G401 (cell line): ENCODE measurements around the gene ADAMTS17. TPM values are rescaled to one million over a fixed set of nuclear protein-coding genes. Genes with fewer than 3 reads are reported as not detected.
"Not testable (repeated sequence)": the region's sequence is repeated elsewhere in the genome, so short reads cannot be mapped to it uniquely, and the experiment has no call there.

ENCODE experiments used
- DNase-seq: peaks from one replicate; pipeline ENCODE4 v3.0.0-alpha.2; 2015; ENCODE audit warnings: low spot score
- in situ Hi-C: cut with HindIII; loops from 2 replicates; pipeline ENCODE4 v1.10.0; 2016; ENCODE audit warnings: low sequenced_read_pairs, mixed read lengths
- total RNA-seq: library from RNA; depleted of rRNA; stranded (reverse); fragments of >200 nt; shearing (Covaris generic); gene quantifications from 2 replicates; pipeline ENCODE4 v1.2.3, GENCODE V29; 2014; rRNA removed

The ADAMTS17 gene
- total RNA-seq, 1 experiment from 2014 or later = 1.3 TPM

DNA sequence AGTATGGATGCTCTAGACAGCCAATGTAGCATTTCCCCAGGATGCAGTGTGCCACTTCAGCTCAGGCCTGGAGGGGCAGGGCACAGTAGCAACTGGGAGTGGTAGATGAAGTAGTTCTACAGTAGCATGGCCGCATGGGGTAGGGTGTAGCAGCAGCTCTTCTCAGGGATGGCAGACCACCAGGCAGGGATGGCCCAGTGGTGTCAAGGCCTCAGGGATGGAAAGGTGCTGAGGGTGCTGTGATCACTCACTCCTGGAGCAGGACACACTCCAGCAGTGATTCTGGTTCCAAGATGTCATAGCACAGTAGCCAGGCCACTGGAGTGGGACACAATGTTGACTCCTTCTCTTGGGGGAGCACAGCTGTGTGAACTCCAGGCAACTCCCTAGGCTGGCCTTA, 397.6 kb downstream of the ADAMTS17 start:
- no peak for DNase-seq
- in situ Hi-C loops = no loop called here

DNA sequence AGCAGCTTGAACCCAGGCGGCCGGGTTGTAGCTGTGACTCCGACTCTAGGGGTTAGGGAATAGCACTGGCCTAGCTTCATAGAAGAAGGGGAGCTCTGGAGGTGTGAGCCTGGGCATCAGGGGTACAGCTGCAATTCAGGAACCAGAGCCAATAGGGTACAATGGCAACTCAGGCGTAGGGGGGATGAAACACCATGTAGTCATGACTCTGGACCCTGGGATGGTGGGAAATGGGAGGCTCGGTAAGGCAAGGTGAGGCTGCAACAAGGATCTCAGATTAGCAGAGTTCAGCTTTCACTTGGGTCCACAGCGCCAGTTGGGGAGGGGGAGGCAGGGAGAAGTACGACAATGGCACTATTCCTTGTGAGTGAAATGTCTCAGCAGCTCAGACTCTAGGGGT, 398.3 kb downstream of the ADAMTS17 start:
- DNase-seq = no peak
- in situ Hi-C loops = no loop called here

DNA sequence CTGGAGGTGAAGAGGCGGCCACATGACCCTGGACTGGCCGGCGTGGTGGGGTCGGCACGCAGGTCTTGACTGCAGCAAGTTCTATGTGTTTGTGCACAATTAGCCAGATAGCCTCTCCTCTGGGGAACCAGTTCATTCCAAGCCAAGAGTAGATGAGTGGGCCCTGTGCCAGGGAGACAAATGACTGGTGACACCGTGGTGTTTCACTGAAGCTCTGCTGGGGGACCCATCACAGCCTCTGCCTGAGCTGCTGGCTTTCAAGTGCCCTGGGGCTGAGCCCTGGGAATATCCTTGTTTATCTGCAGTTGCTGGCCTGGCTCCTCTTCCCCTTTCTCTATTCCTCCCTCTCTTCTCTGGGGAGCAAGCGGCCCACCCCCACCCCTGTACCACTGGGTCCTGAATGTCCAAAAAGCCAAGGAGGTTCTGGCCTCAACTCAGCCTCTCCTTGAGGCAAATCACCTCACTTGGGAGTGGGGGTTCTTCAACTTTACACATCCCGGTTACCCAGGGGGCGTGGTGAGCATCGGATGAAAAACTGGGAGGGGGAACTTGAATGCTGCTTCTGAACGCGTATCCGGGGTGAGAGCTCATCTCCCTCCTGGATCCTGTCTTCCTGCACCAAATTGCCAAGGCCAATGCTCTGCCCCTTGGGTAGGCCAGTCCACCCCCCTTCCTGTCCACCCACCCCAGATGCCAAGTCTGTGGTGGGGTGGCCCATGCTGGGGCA, 408.9 kb downstream of the ADAMTS17 start:
- in situ Hi-C loops = no loop called here
- no peak for DNase-seq

DNA sequence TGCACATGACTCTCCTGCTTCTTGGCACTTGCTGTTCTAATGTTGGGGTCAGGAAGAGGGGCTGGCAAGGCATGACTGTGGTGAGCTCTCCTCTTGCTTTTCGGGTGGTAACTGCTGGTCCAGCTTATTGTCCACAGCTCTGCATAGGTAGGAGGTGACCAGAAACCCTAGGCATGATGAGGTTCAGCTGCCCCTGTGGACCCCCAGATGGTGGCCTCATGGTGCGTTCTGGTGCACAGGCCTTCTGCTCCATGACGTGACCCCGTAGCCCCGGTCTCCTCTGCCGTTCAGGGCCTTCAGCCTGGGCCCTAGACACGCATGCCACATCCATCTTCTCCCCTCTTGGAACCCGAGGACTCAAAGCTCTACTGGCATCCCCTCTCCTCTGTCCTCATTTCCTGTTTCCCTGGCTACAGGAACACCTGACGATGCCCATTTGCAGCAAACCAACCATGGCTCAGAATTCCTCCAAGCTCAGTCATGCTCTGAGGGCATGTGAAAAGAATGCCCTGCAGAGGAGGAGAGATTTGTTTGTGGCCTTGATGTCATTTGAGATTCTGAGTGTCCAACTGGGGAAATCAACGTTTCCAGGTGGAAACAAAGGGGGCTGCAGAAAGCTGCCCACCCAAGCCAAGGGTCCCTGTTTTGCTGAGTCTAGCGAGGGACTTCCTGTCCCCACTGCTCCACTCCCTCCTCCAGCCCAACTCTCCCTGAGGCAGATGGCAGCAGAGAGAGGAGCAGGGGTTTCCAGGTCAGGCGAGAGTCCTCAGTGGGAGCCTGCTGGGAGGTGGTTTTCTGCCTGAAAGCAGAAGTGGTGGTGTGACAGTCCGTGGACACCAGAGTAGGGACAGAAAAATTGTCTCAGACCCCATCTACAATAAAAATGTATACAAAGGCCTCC, 409.8 kb downstream of the ADAMTS17 start:
- DNase-seq = no peak
- in situ Hi-C loops = no loop called here

DNA sequence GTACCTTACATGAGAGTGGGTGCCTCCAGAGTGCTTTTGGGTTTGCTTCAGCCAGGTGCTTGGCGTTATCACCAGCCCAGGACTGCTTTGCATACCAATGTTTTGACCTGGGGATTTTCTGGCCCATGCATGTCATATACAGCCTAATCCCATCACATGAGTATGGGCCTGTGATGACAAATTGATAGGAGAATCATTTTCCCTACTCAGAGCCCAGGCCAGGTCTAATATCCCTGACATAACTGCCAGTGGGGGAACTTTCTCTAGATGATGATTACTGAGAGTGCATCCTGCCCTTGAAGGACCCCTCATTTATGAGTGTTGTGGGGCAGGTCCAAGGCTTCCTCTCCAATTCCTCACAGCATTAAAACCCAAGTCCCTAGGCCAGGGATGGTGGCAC, 411.1 kb downstream of the ADAMTS17 start:
- in situ Hi-C loops = no loop called here

DNA sequence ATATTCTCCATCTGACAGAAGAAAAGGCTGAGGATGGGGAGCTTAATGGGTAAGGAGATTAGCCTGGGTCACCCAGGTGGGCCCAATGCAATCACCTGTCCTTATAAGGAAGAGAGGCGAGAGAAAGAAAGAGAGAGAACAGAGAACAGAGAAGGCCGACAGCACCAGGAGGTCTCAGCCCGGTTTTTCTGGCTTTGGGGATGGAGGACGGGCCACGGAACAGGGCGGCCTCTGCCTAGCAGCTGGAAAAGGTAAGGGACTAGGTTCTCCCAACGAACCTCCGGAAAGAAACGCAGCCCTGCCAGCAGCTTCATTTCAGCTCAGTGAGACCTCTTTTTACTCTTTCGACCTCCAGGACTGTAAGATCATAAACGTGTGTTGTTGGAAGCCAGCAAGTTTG, 412.5 kb downstream of the ADAMTS17 start:
- in situ Hi-C loops = no loop called here

More for the DNA sequence above, 411.1 kb downstream of the ADAMTS17 start:
- no peak for DNase-seq

DNA sequence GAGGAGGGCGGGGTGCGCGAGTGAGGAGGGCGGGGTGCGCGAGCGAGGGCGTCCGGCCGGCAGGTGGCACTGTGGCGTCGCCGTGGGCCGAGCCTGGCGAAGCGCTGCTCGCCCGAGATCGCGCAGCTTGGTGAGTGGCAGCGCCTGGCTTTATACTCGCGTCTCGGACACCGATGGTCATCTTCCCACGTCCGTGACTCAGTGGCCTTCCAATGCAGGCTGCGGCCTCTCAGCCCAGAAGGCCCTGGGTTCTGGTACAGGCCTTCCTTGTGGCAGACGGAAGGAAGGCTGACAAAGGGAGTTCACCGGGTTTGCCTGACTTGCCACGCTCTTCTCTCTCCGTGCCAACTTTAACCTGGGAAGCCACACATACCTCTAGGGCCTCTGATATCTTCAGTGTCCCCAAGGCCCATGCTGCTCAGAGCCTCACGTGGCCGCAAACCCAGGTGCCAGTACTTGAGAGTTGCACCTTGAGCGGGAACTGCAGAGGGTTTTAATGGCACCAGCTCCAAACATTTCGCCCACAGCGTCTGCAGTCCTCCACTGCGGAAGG, 413.3 kb downstream of the ADAMTS17 start:
- DNase-seq = peak; percentile 79
- in situ Hi-C loops = no loop called here

More for the DNA sequence above, 412.5 kb downstream of the ADAMTS17 start:
- no peak for DNase-seq

DNA sequence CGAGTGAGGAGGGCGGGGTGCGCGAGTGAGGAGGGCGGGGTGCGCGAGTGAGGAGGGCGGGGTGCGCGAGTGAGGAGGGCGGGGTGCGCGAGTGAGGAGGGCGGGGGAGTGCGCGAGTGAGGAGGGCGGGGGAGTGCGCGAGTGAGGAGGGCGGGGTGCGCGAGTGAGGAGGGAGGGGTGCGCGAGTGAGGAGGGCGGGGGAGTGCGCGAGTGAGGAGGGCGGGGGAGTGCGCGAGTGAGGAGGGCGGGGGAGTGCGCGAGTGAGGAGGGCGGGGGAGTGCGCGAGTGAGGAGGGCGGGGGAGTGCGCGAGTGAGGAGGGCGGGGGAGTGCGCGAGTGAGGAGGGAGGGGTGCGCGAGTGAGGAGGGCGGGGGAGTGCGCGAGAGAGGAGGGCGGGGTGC, 415.2 kb downstream of the ADAMTS17 start:
- DNase-seq, in situ Hi-C loops: not testable (repeated sequence)

DNA sequence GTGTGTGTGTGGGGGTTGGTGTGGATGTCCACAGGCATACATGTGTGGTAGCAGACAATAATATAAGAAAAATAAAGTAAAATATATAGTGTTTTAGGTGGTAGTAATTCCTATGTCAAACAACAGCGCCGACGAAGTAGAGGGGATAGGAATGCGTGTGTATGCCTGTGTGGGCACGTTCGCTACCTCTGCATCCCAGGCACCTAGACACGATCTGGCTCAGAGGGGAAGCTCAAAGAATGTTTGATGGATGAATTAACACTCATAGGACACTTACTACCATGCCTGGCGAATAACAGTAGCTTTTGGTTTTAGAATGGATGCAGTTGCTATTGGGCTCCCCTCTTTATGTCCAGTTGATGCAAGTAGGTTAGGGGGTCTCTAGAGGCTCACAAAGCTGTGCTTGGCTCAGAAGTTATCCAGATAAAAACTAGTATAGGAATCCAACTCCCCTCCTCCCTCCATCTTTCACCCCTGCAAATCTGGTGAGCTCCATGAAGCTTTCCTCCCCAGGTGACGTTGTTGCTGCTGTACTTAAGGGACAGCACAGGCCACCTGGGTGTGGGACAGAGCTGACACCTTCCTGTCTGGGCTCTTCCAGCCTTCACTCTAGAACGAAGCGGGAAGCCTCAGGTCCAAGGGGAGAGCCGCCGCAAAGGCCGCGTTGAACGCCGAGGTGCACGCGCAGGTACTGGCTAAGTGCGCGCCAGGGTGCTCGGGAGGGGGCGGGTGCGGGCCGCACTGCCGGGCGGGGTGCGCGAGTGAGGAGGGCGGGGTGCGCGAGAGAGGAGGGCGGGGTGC, 415.9 kb downstream of the ADAMTS17 start:
- peak; percentile 64 for DNase-seq
- in situ Hi-C loops = no loop called here

DNA sequence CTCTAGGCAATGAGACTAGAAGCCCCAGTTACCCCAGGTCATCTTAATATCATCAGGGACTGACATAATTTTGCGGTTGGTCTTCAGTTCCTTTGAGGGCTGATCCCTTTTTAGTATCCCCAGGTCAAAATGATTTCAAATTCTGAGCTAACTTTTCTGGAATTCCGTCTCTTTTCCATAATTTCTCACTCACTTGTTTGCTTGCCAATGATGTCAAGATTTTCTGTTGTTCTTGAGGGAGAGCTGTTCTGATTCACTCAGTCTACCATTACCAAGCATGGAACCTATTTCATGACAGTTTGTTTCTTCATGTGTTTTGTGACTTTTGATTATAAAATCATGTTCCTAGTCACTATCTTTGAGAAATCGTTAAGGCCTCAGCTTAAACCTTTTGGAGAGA, 418.1 kb downstream of the ADAMTS17 start:
- no peak for DNase-seq
- in situ Hi-C loops = no loop called here

Other genes with a start within 250 kb of the ADAMTS17 start
- gene CERS3, start 187.0 kb upstream of the ADAMTS17 start, total RNA-seq = not detected in 2 replicates